ENCODE measurements around the gene RNF151.
A peak's percentile ranks its signal among the peaks of the same experiment; 100 is the strongest.

The RNF151 gene

DNA sequence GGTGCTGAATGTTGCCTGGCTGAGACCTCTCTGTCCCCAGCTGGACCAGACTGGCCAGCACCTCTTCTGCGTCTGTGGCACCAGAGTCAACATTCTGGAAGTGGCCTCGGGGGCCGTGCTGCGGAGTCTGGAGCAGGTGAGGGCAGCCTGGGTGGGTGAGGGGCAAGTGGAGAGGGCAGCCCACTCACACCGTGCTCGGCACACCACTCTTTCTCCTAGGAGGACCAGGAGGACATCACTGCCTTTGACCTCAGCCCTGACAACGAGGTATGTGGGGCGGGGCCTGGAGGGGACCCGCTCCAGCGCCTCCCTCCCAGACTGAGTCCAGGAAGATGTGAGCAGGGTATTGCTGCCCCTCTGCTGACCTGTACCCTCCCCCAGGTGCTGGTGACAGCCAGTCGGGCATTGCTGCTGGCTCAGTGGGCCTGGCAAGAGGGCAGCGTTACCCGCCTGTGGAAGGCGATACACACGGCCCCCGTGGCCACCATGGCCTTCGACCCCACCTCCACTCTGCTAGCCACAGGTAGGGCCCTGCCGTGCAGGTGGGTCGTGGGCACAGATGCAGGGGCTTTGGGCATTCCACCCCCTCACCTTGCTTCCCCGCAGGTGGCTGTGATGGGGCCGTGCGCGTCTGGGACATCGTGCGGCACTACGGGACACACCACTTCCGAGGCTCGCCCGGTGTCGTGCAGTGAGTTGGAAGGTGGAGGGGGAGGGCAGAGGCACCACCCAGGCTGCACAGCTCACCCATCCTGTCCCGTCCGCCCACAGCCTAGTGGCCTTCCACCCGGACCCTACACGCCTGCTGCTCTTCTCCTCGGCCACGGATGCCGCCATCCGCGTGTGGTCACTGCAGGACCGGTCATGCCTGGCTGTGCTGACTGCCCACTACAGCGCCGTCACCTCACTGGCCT is 7.8 kb downstream of the RNF151 start:
- Mint-ChIP-seq H3K27me3 (ENCODE audit: low read depth, poor library complexity) (peaks cover 20% of the 10 kb centered on the region), H3K4me1 (peaks cover 20% of the 10 kb centered on the region), H3K27ac (no peak overlapping the region), H3K4me3 (peak overlapping the region; percentile 13), H3K9me3 (no peaks in the 10 kb centered on the region), H3K36me3 (ENCODE audit: low read depth) (peaks cover 5% of the 10 kb centered on the region)
- DNase-seq, result no peak
- TF ChIP-seq, protein P1, sequence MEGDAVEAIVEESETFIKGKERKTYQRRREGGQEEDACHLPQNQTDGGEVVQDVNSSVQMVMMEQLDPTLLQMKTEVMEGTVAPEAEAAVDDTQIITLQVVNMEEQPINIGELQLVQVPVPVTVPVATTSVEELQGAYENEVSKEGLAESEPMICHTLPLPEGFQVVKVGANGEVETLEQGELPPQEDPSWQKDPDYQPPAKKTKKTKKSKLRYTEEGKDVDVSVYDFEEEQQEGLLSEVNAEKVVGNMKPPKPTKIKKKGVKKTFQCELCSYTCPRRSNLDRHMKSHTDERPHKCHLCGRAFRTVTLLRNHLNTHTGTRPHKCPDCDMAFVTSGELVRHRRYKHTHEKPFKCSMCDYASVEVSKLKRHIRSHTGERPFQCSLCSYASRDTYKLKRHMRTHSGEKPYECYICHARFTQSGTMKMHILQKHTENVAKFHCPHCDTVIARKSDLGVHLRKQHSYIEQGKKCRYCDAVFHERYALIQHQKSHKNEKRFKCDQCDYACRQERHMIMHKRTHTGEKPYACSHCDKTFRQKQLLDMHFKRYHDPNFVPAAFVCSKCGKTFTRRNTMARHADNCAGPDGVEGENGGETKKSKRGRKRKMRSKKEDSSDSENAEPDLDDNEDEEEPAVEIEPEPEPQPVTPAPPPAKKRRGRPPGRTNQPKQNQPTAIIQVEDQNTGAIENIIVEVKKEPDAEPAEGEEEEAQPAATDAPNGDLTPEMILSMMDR (IDR thresholded peaks at IDR 0.05), result no peak

DNA sequence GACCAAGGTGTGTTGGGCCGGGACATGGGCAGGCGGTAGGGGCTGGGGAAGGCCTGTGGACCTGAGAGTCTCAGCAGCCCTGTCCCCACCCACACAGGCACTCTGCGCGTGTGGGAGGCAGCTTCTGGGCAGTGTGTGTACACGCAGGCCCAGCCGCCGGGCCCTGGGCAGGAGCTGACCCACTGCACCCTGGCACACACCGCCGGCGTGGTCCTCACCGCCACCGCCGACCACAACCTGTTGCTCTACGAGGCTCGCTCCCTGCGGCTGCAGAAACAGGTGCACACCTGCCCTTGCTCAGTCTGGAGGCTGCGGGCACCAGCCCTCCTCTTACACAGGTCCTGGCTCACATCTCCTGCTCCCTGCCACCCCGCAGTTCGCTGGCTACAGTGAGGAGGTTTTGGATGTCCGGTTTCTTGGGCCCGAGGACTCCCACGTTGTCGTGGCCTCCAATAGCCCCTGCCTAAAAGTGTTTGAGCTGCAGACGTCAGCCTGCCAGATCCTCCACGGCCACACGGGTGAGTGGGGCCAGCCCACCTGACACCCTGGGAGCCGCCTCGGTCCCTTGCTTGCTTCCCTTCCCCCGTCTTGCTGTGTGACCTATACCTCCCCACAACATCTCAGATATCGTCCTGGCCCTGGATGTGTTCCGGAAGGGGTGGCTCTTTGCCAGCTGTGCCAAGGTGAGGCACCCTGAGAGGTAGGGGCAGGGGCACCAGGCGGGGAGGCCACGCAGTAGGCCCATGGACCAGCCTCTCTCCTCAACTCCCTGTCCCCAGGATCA is 9.0 kb downstream of the RNF151 start:
- DNase-seq, result no peak
- Mint-ChIP-seq H3K4me3 (no peak overlapping the region), H3K27ac (no peak overlapping the region), H3K4me1 (peaks cover 20% of the 10 kb centered on the region), H3K27me3 (ENCODE audit: low read depth, poor library complexity) (peaks cover 32% of the 10 kb centered on the region), H3K36me3 (ENCODE audit: low read depth) (peaks cover 5% of the 10 kb centered on the region), H3K9me3 (no peaks in the 10 kb centered on the region)
- TF ChIP-seq, protein P1 (IDR thresholded peaks at IDR 0.05), result no peak

DNA sequence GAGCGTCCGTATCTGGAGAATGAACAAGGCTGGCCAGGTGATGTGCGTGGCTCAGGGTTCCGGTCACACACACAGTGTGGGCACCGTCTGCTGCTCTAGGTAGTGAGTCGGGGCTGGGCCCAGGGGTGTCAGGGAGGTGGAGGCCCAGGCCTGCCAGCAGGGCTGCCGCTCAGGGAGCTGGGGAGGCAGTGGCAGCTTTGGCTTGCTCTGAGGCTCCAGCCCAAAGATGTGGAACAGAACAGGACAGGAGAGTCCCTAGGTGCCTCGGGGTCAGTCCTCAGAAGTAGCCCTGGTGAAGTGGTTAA is 9.5 kb downstream of the RNF151 start:
- Mint-ChIP-seq H3K27me3 (ENCODE audit: low read depth, poor library complexity) (peaks cover 38% of the 10 kb centered on the region), H3K9me3 (no peaks in the 10 kb centered on the region), H3K4me3 (no peak overlapping the region), H3K36me3 (ENCODE audit: low read depth) (peaks cover 5% of the 10 kb centered on the region), H3K4me1 (peaks cover 15% of the 10 kb centered on the region), H3K27ac (no peak overlapping the region)
- no peak for DNase-seq
- TF ChIP-seq, protein P1 (IDR thresholded peaks at IDR 0.05), result no peak

DNA sequence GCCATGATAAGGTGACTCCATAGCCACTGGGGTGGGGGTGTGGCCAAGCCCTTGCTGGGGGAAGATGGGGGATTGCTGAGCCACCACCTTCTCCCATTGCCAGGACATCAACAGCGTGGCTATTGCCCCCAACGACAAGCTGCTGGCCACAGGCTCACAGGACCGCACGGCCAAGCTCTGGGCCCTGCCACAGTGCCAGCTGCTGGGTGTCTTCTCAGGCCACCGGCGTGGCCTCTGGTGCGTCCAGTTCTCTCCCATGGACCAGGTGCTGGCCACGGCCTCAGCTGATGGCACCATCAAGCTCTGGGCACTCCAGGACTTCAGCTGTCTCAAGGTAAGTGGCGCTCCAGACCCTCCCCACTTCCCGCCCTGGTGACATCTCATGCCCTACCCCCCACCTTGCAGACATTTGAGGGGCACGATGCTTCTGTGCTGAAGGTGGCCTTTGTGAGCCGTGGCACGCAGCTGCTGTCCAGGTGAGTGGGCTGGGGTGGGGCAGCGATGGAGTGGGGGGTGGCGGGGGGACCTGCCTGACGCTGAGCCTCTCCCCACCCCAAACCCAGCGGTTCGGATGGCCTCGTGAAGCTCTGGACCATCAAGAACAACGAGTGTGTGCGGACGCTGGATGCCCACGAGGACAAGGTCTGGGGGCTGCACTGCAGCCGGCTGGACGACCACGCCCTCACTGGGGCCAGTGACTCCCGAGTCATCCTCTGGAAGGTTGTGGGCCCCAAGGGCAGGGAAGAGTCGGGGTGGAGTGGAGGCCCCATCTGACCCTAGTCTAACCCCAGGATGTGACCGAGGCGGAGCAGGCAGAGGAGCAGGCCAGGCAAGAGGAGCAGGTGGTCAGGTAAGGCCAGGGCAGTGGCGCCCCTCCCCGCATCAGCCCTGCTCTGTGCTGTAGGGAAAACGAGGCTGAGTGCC is 10.6 kb downstream of the RNF151 start:
- H3K36me3 Mint-ChIP-seq (ENCODE audit: low read depth), result peaks cover 5% of the 10 kb centered on the region
- DNase-seq, result no peak
- H3K4me3 Mint-ChIP-seq, result no peak overlapping the region
- TF ChIP-seq, protein P1 (IDR thresholded peaks at IDR 0.05), result no peak
- peaks cover 7% of the 10 kb centered on the region for H3K4me1 Mint-ChIP-seq
- H3K27me3 Mint-ChIP-seq (ENCODE audit: low read depth, poor library complexity), result peaks cover 46% of the 10 kb centered on the region
- H3K27ac Mint-ChIP-seq, result no peak overlapping the region
- no peaks in the 10 kb centered on the region for H3K9me3 Mint-ChIP-seq

DNA sequence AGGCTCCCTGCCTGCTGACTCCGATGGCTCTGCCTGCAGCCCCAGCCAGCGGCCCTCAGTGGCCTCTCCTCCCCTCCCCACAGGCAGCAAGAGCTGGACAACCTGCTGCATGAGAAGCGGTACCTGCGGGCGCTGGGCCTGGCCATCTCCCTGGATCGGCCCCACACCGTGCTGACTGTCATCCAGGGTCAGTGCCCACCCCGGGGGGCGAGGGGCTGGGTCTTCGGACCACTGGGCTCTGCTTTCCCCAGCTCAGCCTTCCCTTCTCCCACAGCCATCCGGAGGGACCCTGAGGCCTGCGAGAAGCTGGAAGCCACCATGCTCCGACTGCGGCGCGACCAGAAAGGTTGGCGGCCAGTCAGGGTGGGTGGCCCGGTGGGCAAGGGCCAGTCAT is 11.2 kb downstream of the RNF151 start:
- peaks cover 52% of the 10 kb centered on the region for H3K27me3 Mint-ChIP-seq (ENCODE audit: low read depth, poor library complexity)
- H3K27ac Mint-ChIP-seq, result no peak overlapping the region
- TF ChIP-seq, protein P1 (IDR thresholded peaks at IDR 0.05), result no peak
- H3K9me3 Mint-ChIP-seq, result no peaks in the 10 kb centered on the region
- no peak for DNase-seq
- peaks cover 6% of the 10 kb centered on the region for H3K4me1 Mint-ChIP-seq
- no peak overlapping the region for H3K4me3 Mint-ChIP-seq
- H3K36me3 Mint-ChIP-seq (ENCODE audit: low read depth), result peaks cover 5% of the 10 kb centered on the region
